PC-9 (cell line): ENCODE data around the gene PPHLN1.

ENCODE experiments used
- CTCF ChIP-seq: fragments of 200-600 bp; sonication (generic); conservative IDR thresholded peaks from 2 replicates; pipeline ENCODE4 v1.6.1; 2017; ENCODE audit warnings: mixed run types, antibody characterized with exemption, mild to moderate bottlenecking, moderate library complexity
- EZH2 ChIP-seq: fragments of 200-600 bp; sonication (generic); IDR thresholded peaks from 2 replicates; pipeline ENCODE4 v1.8.0; 2017; ENCODE audit warnings: antibody characterized with exemption, low read depth

GRCh38 chr12:42444192-42444943 is 118.4 kb downstream of the PPHLN1 start:
- no peak for TF ChIP-seq EZH2
- TF ChIP-seq CTCF, result no peak
